ENCODE data around the gene MRPL19. TPM values are rescaled to one million over a fixed set of nuclear protein-coding genes. Genes with fewer than 3 reads are reported as not detected.

MRPL19 gene
- polyA plus RNA-seq (2013): 28.0 and 30.2 TPM in 2 replicates

GRCh38 chr2:75646583-75647425 is at the start of gene MRPL19:
Gene MRPL19 (plus strand): TSS chr2:75646783. CDS start chr2:75646808, 25 bp downstream.
- WGBS (ENCODE audit: extremely low coverage, insufficient coverage, insufficient read length): no CpG with 5 or more reads among the region's 60 CpGs
- peaks cover 3% of the 10 kb centered on the region for H3K9me3 ChIP-seq (ENCODE audit: insufficient read depth, low read depth, low read length)
- peaks cover 7% of the 10 kb centered on the region for H3K79me1 ChIP-seq (ENCODE audit: low read length)
- H4K8ac ChIP-seq (ENCODE audit: low read depth, low read length): peak within 1 kb of the TSS; percentile 96
- H4K12ac ChIP-seq (ENCODE audit: low read depth, low read length): peak within 1 kb of the TSS; percentile 96
- H3K18ac ChIP-seq (ENCODE audit: low read length): peak within 1 kb of the TSS; percentile 71
- H4K91ac ChIP-seq (ENCODE audit: low read depth, low read length): peak within 1 kb of the TSS; percentile 78
- H2AK5ac ChIP-seq (ENCODE audit: low read length): peak within 1 kb of the TSS; percentile 13
- peak within 1 kb of the TSS; percentile 66 for H2BK5ac ChIP-seq (ENCODE audit: low read depth, low read length, poor library complexity)
- peaks cover 5 to 13% of the 10 kb centered on the region in 2 experiments for H3K36me3 ChIP-seq (ENCODE audit: control insufficient read depth in 1 of 2, insufficient read depth in 2 of 2, low read length in 2 of 2)
- peaks cover 5% of the 10 kb centered on the region for H3K79me2 ChIP-seq (ENCODE audit: control insufficient read depth, insufficient read depth, low read length, poor library complexity)
- H2BK120ac ChIP-seq (ENCODE audit: insufficient read depth, low read length, poor library complexity): peak within 1 kb of the TSS; percentile 80
- H3K14ac ChIP-seq (ENCODE audit: low read length): peak within 1 kb of the TSS; percentile 83
- peak within 1 kb of the TSS; percentile 56 for H2BK12ac ChIP-seq (ENCODE audit: low read length)
- DNase-seq: peak; percentile 80 to 92
- H3K27ac ChIP-seq (ENCODE audit: low read depth, low read length): peak within 1 kb of the TSS; percentile 44
- H3K9ac ChIP-seq (ENCODE audit: low read length): peak within 1 kb of the TSS; percentile 98
- peak within 1 kb of the TSS; percentile 99 for H3K4me3 ChIP-seq (ENCODE audit: low read depth, low read length)
- peak within 1 kb of the TSS; percentile 88 for H3K4me2 ChIP-seq (ENCODE audit: low read length)
- peaks cover 0 to 3% of the 10 kb centered on the region in 2 experiments for H3K4me1 ChIP-seq (ENCODE audit: control insufficient read depth in 1 of 2, insufficient read depth in 2 of 2, low read length in 2 of 2)
- peak within 1 kb of the TSS; percentile 84 for H3K4ac ChIP-seq (ENCODE audit: low read depth, low read length)
- H2AFZ ChIP-seq (ENCODE audit: insufficient read depth, low read length, poor library complexity): peak within 1 kb of the TSS; percentile 81
- peak within 1 kb of the TSS; percentile 68 for H3K23ac ChIP-seq (ENCODE audit: low read length)
- no peaks in the 10 kb centered on the region for H3K27me3 ChIP-seq (ENCODE audit: insufficient read depth, low read length)

GRCh38 chr2:75596784-75597183 is 49.8 kb upstream of the MRPL19 start:
- no peak overlapping the region for H2AFZ ChIP-seq (ENCODE audit: insufficient read depth, low read length, poor library complexity)
- H4K91ac ChIP-seq (ENCODE audit: low read depth, low read length): peak overlapping the region; percentile 20
- H2BK5ac ChIP-seq (ENCODE audit: low read depth, low read length, poor library complexity): no peak overlapping the region
- H3K27me3 ChIP-seq (ENCODE audit: insufficient read depth, low read length): no peaks in the 10 kb centered on the region
- H2BK120ac ChIP-seq (ENCODE audit: insufficient read depth, low read length, poor library complexity): peak overlapping the region; percentile 52
- no CpG with 5 or more reads among the region's 4 CpGs for WGBS (ENCODE audit: extremely low coverage, insufficient coverage, insufficient read length)
- no peak overlapping the region for H3K14ac ChIP-seq (ENCODE audit: low read length)
- peak overlapping the region; percentile 86 for H2BK12ac ChIP-seq (ENCODE audit: low read length)
- peaks cover 25% of the 10 kb centered on the region for H3K79me1 ChIP-seq (ENCODE audit: low read length)
- H3K79me2 ChIP-seq (ENCODE audit: control insufficient read depth, insufficient read depth, low read length, poor library complexity): peaks cover 4% of the 10 kb centered on the region
- no peak overlapping the region for H3K4ac ChIP-seq (ENCODE audit: low read depth, low read length)
- peak; percentile 44 to 83 for DNase-seq
- H4K12ac ChIP-seq (ENCODE audit: low read depth, low read length): no peak overlapping the region
- H3K9me3 ChIP-seq (ENCODE audit: insufficient read depth, low read depth, low read length): no peaks in the 10 kb centered on the region
- peak overlapping the region; percentile 73 for H2AK5ac ChIP-seq (ENCODE audit: low read length)
- H3K4me2 ChIP-seq (ENCODE audit: low read length): no peak overlapping the region
- H3K27ac ChIP-seq (ENCODE audit: low read depth, low read length): no peak overlapping the region
- no peak overlapping the region for H4K8ac ChIP-seq (ENCODE audit: low read depth, low read length)
- H3K36me3 ChIP-seq (ENCODE audit: control insufficient read depth in 1 of 2, insufficient read depth in 2 of 2, low read length in 2 of 2): no peaks in the 10 kb centered on the region
- H3K18ac ChIP-seq (ENCODE audit: low read length): no peak overlapping the region
- H3K9ac ChIP-seq (ENCODE audit: low read length): no peak overlapping the region
- no peak overlapping the region for H3K23ac ChIP-seq (ENCODE audit: low read length)
- H3K4me1 ChIP-seq (ENCODE audit: control insufficient read depth in 1 of 2, insufficient read depth in 2 of 2, low read length in 2 of 2): peaks cover 26 to 39% of the 10 kb centered on the region in 2 experiments
- no peak overlapping the region for H3K4me3 ChIP-seq (ENCODE audit: low read depth, low read length)

GRCh38 chr2:75597949-75598348 is 48.6 kb upstream of the MRPL19 start:
- Histone ChIP-seq H3K14ac (ENCODE audit: low read length) (peak overlapping the region; percentile 54), H3K27ac (ENCODE audit: low read depth, low read length) (peak overlapping the region; percentile 71), H2AK5ac (ENCODE audit: low read length) (peak overlapping the region; percentile 84), H2BK5ac (ENCODE audit: low read depth, low read length, poor library complexity) (peak overlapping the region; percentile 65), H3K79me2 (ENCODE audit: control insufficient read depth, insufficient read depth, low read length, poor library complexity) (peaks cover 4% of the 10 kb centered on the region), H4K91ac (ENCODE audit: low read depth, low read length) (peak overlapping the region; percentile 88), H3K27me3 (ENCODE audit: insufficient read depth, low read length) (no peaks in the 10 kb centered on the region), H3K4me3 (ENCODE audit: low read depth, low read length) (no peak overlapping the region), H3K4me1 (ENCODE audit: control insufficient read depth in 1 of 2, insufficient read depth in 2 of 2, low read length in 2 of 2) (peaks cover 26 to 36% of the 10 kb centered on the region in 2 experiments), H3K9me3 (ENCODE audit: insufficient read depth, low read depth, low read length) (no peaks in the 10 kb centered on the region), H3K4ac (ENCODE audit: low read depth, low read length) (peak overlapping the region; percentile 29), H3K4me2 (ENCODE audit: low read length) (no peak overlapping the region), H3K18ac (ENCODE audit: low read length) (peak overlapping the region; percentile 89), H2BK120ac (ENCODE audit: insufficient read depth, low read length, poor library complexity) (peak overlapping the region; percentile 88), H4K8ac (ENCODE audit: low read depth, low read length) (peak overlapping the region; percentile 42), H3K36me3 (ENCODE audit: control insufficient read depth in 1 of 2, insufficient read depth in 2 of 2, low read length in 2 of 2) (no peaks in the 10 kb centered on the region), H2BK12ac (ENCODE audit: low read length) (peak overlapping the region; percentile 98), H2AFZ (ENCODE audit: insufficient read depth, low read length, poor library complexity) (peak overlapping the region; percentile 35), H3K9ac (ENCODE audit: low read length) (no peak overlapping the region), H4K12ac (ENCODE audit: low read depth, low read length) (no peak overlapping the region), H3K23ac (ENCODE audit: low read length) (no peak overlapping the region), H3K79me1 (ENCODE audit: low read length) (peaks cover 26% of the 10 kb centered on the region)
- WGBS (ENCODE audit: extremely low coverage, insufficient coverage, insufficient read length): no CpG with 5 or more reads among the region's 20 CpGs
- DNase-seq: no peak

GRCh38 chr2:75598589-75599155 is 47.9 kb upstream of the MRPL19 start:
- H2AFZ ChIP-seq (ENCODE audit: insufficient read depth, low read length, poor library complexity): no peak overlapping the region
- DNase-seq: peak; percentile 90 to 95
- H4K8ac ChIP-seq (ENCODE audit: low read depth, low read length): no peak overlapping the region
- no peaks in the 10 kb centered on the region for H3K9me3 ChIP-seq (ENCODE audit: insufficient read depth, low read depth, low read length)
- H3K9ac ChIP-seq (ENCODE audit: low read length): no peak overlapping the region
- H3K4me1 ChIP-seq (ENCODE audit: control insufficient read depth in 1 of 2, insufficient read depth in 2 of 2, low read length in 2 of 2): peaks cover 27 to 35% of the 10 kb centered on the region in 2 experiments
- peak overlapping the region; percentile 98 for H2BK12ac ChIP-seq (ENCODE audit: low read length)
- H4K12ac ChIP-seq (ENCODE audit: low read depth, low read length): no peak overlapping the region
- H3K79me1 ChIP-seq (ENCODE audit: low read length): peaks cover 26% of the 10 kb centered on the region
- no peak overlapping the region for H2AK5ac ChIP-seq (ENCODE audit: low read length)
- H3K23ac ChIP-seq (ENCODE audit: low read length): no peak overlapping the region
- peak overlapping the region; percentile 65 for H2BK5ac ChIP-seq (ENCODE audit: low read depth, low read length, poor library complexity)
- H3K4ac ChIP-seq (ENCODE audit: low read depth, low read length): no peak overlapping the region
- H2BK120ac ChIP-seq (ENCODE audit: insufficient read depth, low read length, poor library complexity): peak overlapping the region; percentile 88
- peak overlapping the region; percentile 88 for H4K91ac ChIP-seq (ENCODE audit: low read depth, low read length)
- H3K36me3 ChIP-seq (ENCODE audit: control insufficient read depth in 1 of 2, insufficient read depth in 2 of 2, low read length in 2 of 2): no peaks in the 10 kb centered on the region
- no CpG with 5 or more reads among the region's 8 CpGs for WGBS (ENCODE audit: extremely low coverage, insufficient coverage, insufficient read length)
- no peak overlapping the region for H3K18ac ChIP-seq (ENCODE audit: low read length)
- peaks cover 4% of the 10 kb centered on the region for H3K79me2 ChIP-seq (ENCODE audit: control insufficient read depth, insufficient read depth, low read length, poor library complexity)
- no peak overlapping the region for H3K4me3 ChIP-seq (ENCODE audit: low read depth, low read length)
- no peak overlapping the region for H3K14ac ChIP-seq (ENCODE audit: low read length)
- no peak overlapping the region for H3K4me2 ChIP-seq (ENCODE audit: low read length)
- peak overlapping the region; percentile 71 for H3K27ac ChIP-seq (ENCODE audit: low read depth, low read length)
- H3K27me3 ChIP-seq (ENCODE audit: insufficient read depth, low read length): no peaks in the 10 kb centered on the region

All from trophoblast cell (in vitro differentiated cells and primary cell).